GM18909 (cell line): ENCODE results near the gene CXCL16.

Experiments used
- ATAC-seq: cut with Tn5 transposase; IDR thresholded peaks from one replicate; pipeline ENCODE4 v1.9.1; 2021; ENCODE audit warnings: mild to moderate bottlenecking; ENCODE audit not compliant: unreplicated experiment, poor library complexity

Gene CXCL16

GRCh38 chr17:4753392-4753791, 13.7 kb upstream of the CXCL16 start:
- no peak for ATAC-seq

- ATAC-seq, result no peak
These were observed 12.2 kb upstream of the CXCL16 start for GRCh38 chr17:4751932-4752331.

- no peak for ATAC-seq
These were observed 10.9 kb upstream of the CXCL16 start for GRCh38 chr17:4750606-4751005.

GRCh38 chr17:4748686-4749085, 9.0 kb upstream of the CXCL16 start:
- ATAC-seq, result no peak

- ATAC-seq, result no peak
These were observed 8.1 kb upstream of the CXCL16 start for GRCh38 chr17:4747847-4748246.

- ATAC-seq, result no peak
These were observed 5.6 kb upstream of the CXCL16 start for GRCh38 chr17:4744999-4745969.

- no peak for ATAC-seq
These were observed 4.2 kb upstream of the CXCL16 start for GRCh38 chr17:4743898-4744297.

- no peak for ATAC-seq
These were observed 3.5 kb upstream of the CXCL16 start for GRCh38 chr17:4743216-4743615.

GRCh38 chr17:4742629-4743028, 2.9 kb upstream of the CXCL16 start:
- no peak for ATAC-seq

- ATAC-seq, result no peak
These were observed 2.4 kb upstream of the CXCL16 start for GRCh38 chr17:4742133-4742532.

- ATAC-seq, result no peak
These were observed 1.8 kb upstream of the CXCL16 start for GRCh38 chr17:4741544-4741943.

- no peak for ATAC-seq
These were observed 856 bp upstream of the CXCL16 start for GRCh38 chr17:4740584-4740983.

GRCh38 chr17:4740025-4740351, 260 bp upstream of the CXCL16 start:
- ATAC-seq, result no peak

GRCh38 chr17:4738136-4739121, 1.3 kb downstream of the CXCL16 start:
- no peak for ATAC-seq

GRCh38 chr17:4735876-4736651, 3.7 kb downstream of the CXCL16 start:
- ATAC-seq, result no peak

GRCh38 chr17:4734857-4735475, 4.8 kb downstream of the CXCL16 start:
- ATAC-seq, result no peak

- no peak for ATAC-seq
These were observed 6.6 kb downstream of the CXCL16 start for GRCh38 chr17:4733073-4733531.

- ATAC-seq, result no peak
These were observed 11.6 kb downstream of the CXCL16 start for GRCh38 chr17:4728124-4728523.

- ATAC-seq, result no peak
These were observed 13.9 kb downstream of the CXCL16 start for GRCh38 chr17:4725646-4726310.
